Sciatic nerve (tissue), 2 donors: ENCODE results near the gene KCTD13. TPM values are rescaled to one million over a fixed set of nuclear protein-coding genes. Genes with fewer than 3 reads are reported as not detected.
A peak's percentile ranks its signal among the peaks of the same experiment; 100 is the strongest.
"Not testable (repeated sequence)": the region's sequence is repeated elsewhere in the genome, so short reads cannot be mapped to it uniquely, and the experiment has no call there.

Experiments
- ATAC-seq: fragments of 200-7000 bp; cut with Tn5 transposase; one replicate; pipeline ENCODE4 v1.9.1; 2020; ENCODE audit warnings: mild to moderate bottlenecking, moderate library complexity
- DNase-seq: peaks from one replicate; pipeline ENCODE4 v3.0.0-alpha.2; 2020; ENCODE audit warnings: low spot score
- intact Hi-C: fragments of 100-400 bp; cut with DNase I; formaldehyde crosslinking; loops from one replicate; pipeline ENCODE4 v1.14.2; 2022
- total RNA-seq: library from RNA; stranded (reverse); fragmentation: NEBNext Ultra II Directional; extraction: Animal tissue kit (Norgen Biotek cat#: 25700); gene quantifications from one replicate; pipeline ENCODE4 v1.2.1, GENCODE V29; 2021
- donor health status: DM: no; HTN: no; CAD: no.
- donor health status: DM: no; HTN: no; CAD: no.

KCTD13 gene
- total RNA-seq, 1 donor from 2014 or later = 30.4 TPM

- DNase-seq (no peak), ATAC-seq (no peak)
- intact Hi-C loops = no loop called here
These were observed 29.2 kb downstream of the KCTD13 start for GRCh38 chr16:29896841-29897240.

- DNase-seq (no peak), ATAC-seq (no peak)
- intact Hi-C loops = no loop called here
These were observed 31.7 kb downstream of the KCTD13 start for GRCh38 chr16:29894352-29894751.

- DNase-seq (no peak), ATAC-seq (no peak)
- intact Hi-C loops = no loop called here
These were observed 32.5 kb downstream of the KCTD13 start for GRCh38 chr16:29893553-29893952.

- no peak for DNase-seq
- no peak for ATAC-seq
- intact Hi-C loops = no loop called here
These were observed 33.6 kb downstream of the KCTD13 start for GRCh38 chr16:29892458-29892813.

GRCh38 chr16:29891525-29892457 is 34.2 kb downstream of the KCTD13 start:
- ATAC-seq (no peak), DNase-seq (no peak)
- intact Hi-C loops = no loop called here

- intact Hi-C loops, DNase-seq, ATAC-seq: not testable (repeated sequence)
These were observed 36.7 kb downstream of the KCTD13 start for GRCh38 chr16:29889372-29889771.

GRCh38 chr16:29883987-29884386 is 42.0 kb downstream of the KCTD13 start:
- intact Hi-C loops = no loop called here
- DNase-seq = no peak
- ATAC-seq = no peak

- ATAC-seq (no peak), DNase-seq (no peak)
- intact Hi-C loops = no loop called here
These were observed 45.0 kb downstream of the KCTD13 start for GRCh38 chr16:29881050-29881449.

GRCh38 chr16:29878172-29878571 is 47.9 kb downstream of the KCTD13 start:
- intact Hi-C loops = no loop called here
- DNase-seq = no peak
- ATAC-seq = no peak

GRCh38 chr16:29877266-29877961 is 48.6 kb downstream of the KCTD13 start:
- ATAC-seq (peak; percentile 12), DNase-seq (no peak)
- intact Hi-C loops = no loop called here

- intact Hi-C loops = no loop called here
- no peak for ATAC-seq
- no peak for DNase-seq
These were observed 49.3 kb downstream of the KCTD13 start for GRCh38 chr16:29876594-29877249.

- DNase-seq (no peak), ATAC-seq (no peak)
- intact Hi-C loops = no loop called here
These were observed 49.8 kb downstream of the KCTD13 start for GRCh38 chr16:29876217-29876593.

- no peak for ATAC-seq
- no peak for DNase-seq
- intact Hi-C loops = no loop called here
These were observed 50.8 kb downstream of the KCTD13 start for GRCh38 chr16:29875206-29875605.

- intact Hi-C loops = no loop called here
These were observed 52.7 kb downstream of the KCTD13 start for GRCh38 chr16:29873319-29873718.

GRCh38 chr16:29871822-29872546 is 54.0 kb downstream of the KCTD13 start:
- ATAC-seq (no peak), DNase-seq (no peak)
- intact Hi-C loops = no loop called here

More at GRCh38 chr16:29873319-29873718, 52.7 kb downstream of the KCTD13 start:
- DNase-seq = no peak
- ATAC-seq = no peak

GRCh38 chr16:29869067-29869466 is 57.0 kb downstream of the KCTD13 start:
- ATAC-seq, DNase-seq, intact Hi-C loops: not testable (repeated sequence)

- DNase-seq (no peak), ATAC-seq (no peak)
- intact Hi-C loops = no loop called here
These were observed 57.5 kb downstream of the KCTD13 start for GRCh38 chr16:29868396-29869009.

GRCh38 chr16:29864205-29864604 is 61.8 kb downstream of the KCTD13 start:
- ATAC-seq (no peak), DNase-seq (no peak)
- intact Hi-C loops = no loop called here

- intact Hi-C loops = no loop called here
- ATAC-seq (no peak), DNase-seq (no peak)
These were observed 62.4 kb downstream of the KCTD13 start for GRCh38 chr16:29863669-29863984.
